Body of pancreas (tissue), 4 donors: ENCODE data around the gene EYS. TPM values are rescaled to one million over a fixed set of nuclear protein-coding genes. Genes with fewer than 3 reads are reported as not detected.
"Not testable (repeated sequence)": the region's sequence is repeated elsewhere in the genome, so short reads cannot be mapped to it uniquely, and the experiment has no call there.

Experiments used
- ATAC-seq: fragments of 150-250 bp; one replicate; pipeline ENCODE4 v1.9.1; 2016
- DNase-seq, 4 donors: peaks; one replicate each; pipeline ENCODE4 v3.0.0-alpha.2; 2019
- H3K27ac ChIP-seq, 4 donors: fragments of 200-600 bp; sonication (generic); 1 replicate in 3 of 4; 2 replicates in 1 of 4; pipeline versions ENCODE4 v1.5.1 to v1.6.1; 2016 to 2019; ENCODE audit warnings: mild to moderate bottlenecking in 1 of 4, mixed read lengths in 1 of 4, moderate library complexity in 1 of 4
- H3K27me3 ChIP-seq, 2 donors: fragments of 200-600 bp; sonication (generic); one replicate each; pipeline ENCODE4 v1.6.0; 2016; ENCODE audit warnings: mild to moderate bottlenecking in 1 of 2
- H3K36me3 ChIP-seq, 2 donors: fragments of 200-600 bp; sonication (generic); replicated peaks in 1 of 2; 2 replicates each; pipeline ENCODE4 v1.5.1; 2016; ENCODE audit warnings: low read depth in 2 of 2; ENCODE audit not compliant: insufficient read depth in 1 of 2
- H3K4me1 ChIP-seq: fragments of 200-600 bp; sonication (generic); one replicate; pipeline ENCODE4 v1.6.0; 2016
- H3K4me3 ChIP-seq, 2 donors: fragments of 200-600 bp; sonication (generic); 1 replicate in 1 of 2; 2 replicates in 1 of 2; pipeline ENCODE4 v1.5.1; 2016 to 2019
- H3K9me3 ChIP-seq, 3 donors: fragments of 200-600 bp; sonication (generic); 1 replicate in 2 of 3; 2 replicates in 1 of 3; pipeline ENCODE4 v1.5.1; 2016
- POLR2A ChIP-seq, 3 donors: fragments of 450-650 bp; IDR thresholded peaks; one replicate each; pipeline ENCODE4 v1.6.1; 2016; ENCODE audit warnings: antibody characterized with exemption in 3 of 3, mild to moderate bottlenecking in 2 of 3
- WGBS, 2 donors: methylation state at CpG; one replicate each; pipeline ENCODE4 v1.1.5; 2017; 5-methylcytosine and 5-hydroxymethylcytosine counted together
- intact Hi-C: fragments of 100-400 bp; cut with DNase I; formaldehyde crosslinking; loops from one replicate; pipeline ENCODE4 v1.15.1; 2023
- total RNA-seq, 2 donors: library from RNA; depleted of rRNA; stranded (reverse); fragments of >200 nt; gene quantifications; one replicate each; pipeline ENCODE4 v1.1.0, GENCODE V29; 2016
- TF ChIP-seq, protein P1 (sequence below), 7 experiments: fragments of 450-650 bp in 4 of 7; fragments of 200-600 bp in 3 of 7; sonication (generic) in 3 of 7; IDR thresholded peaks; one replicate each; pipeline ENCODE4 v1.5.1; 2016 to 2019; ENCODE audit warnings: antibody characterized with exemption in 7 of 7

Gene EYS
- total RNA-seq, 2 donors from 2014 or later = 0.26 TPM; not detected in 1

DNA sequence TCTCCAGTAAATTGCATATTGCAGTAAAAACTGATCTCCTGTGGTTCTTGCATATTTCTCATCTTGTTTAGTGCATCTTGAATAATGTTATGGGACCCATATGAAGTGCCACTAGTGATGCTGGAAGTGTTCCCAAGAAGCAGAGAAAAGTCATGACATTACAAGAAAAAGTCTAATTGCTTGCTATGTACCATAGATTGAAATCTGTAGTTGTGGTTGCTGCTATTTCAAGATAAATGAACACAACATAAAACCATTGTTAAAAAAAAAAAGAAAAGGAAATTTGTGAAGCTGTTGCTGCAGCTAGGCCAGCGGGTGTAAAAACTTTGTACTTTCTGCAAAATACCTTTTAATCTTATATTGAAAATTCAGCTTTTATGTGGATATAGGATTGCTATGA is 1767.0 kb downstream of the EYS start:
- Histone ChIP-seq H3K9me3 (no peaks in the 10 kb centered on the region), H3K4me3 (no peak overlapping the region), H3K27me3 (no peaks in the 10 kb centered on the region), H3K27ac (no peak overlapping the region), H3K4me1 (no peaks in the 10 kb centered on the region), H3K36me3 (no peaks in the 10 kb centered on the region)
- intact Hi-C loops = no loop called here
- no peak for ATAC-seq
- 86 to 89% methylated on average over 1 of the region's 1 CpG for WGBS, 2 donors
- no peak for TF ChIP-seq POLR2A (IDR thresholded peaks at IDR 0.05)
- TF ChIP-seq, protein P1, sequence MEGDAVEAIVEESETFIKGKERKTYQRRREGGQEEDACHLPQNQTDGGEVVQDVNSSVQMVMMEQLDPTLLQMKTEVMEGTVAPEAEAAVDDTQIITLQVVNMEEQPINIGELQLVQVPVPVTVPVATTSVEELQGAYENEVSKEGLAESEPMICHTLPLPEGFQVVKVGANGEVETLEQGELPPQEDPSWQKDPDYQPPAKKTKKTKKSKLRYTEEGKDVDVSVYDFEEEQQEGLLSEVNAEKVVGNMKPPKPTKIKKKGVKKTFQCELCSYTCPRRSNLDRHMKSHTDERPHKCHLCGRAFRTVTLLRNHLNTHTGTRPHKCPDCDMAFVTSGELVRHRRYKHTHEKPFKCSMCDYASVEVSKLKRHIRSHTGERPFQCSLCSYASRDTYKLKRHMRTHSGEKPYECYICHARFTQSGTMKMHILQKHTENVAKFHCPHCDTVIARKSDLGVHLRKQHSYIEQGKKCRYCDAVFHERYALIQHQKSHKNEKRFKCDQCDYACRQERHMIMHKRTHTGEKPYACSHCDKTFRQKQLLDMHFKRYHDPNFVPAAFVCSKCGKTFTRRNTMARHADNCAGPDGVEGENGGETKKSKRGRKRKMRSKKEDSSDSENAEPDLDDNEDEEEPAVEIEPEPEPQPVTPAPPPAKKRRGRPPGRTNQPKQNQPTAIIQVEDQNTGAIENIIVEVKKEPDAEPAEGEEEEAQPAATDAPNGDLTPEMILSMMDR (IDR thresholded peaks at IDR 0.05) = no peak
- DNase-seq = no peak

DNA sequence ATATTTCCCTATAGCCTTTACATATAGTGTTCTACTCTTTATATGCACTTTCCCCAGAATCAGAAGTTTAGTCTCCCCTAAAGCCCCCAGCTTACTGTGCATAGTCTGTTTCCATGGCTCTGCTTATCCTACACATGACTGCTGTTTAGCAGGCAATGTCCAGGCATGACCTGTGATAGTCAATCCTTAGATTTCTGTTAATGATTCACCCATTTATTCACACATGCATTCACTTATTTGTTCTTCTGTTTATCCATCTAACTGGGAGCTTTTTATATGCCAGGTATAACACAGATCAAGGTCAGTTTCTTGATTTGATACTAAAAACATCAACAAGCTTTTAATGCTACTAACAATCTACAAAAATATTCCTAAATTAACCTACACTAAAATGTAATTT is 1770.6 kb downstream of the EYS start:
- Histone ChIP-seq H3K4me1 (no peaks in the 10 kb centered on the region), H3K27ac (no peak overlapping the region), H3K27me3 (no peaks in the 10 kb centered on the region), H3K36me3 (no peaks in the 10 kb centered on the region), H3K9me3 (no peaks in the 10 kb centered on the region), H3K4me3 (no peak overlapping the region)
- DNase-seq = no peak
- ATAC-seq = no peak
- intact Hi-C loops = no loop called here
- TF ChIP-seq, protein P1 (IDR thresholded peaks at IDR 0.05) = no peak
- no peak for TF ChIP-seq POLR2A (IDR thresholded peaks at IDR 0.05)

DNA sequence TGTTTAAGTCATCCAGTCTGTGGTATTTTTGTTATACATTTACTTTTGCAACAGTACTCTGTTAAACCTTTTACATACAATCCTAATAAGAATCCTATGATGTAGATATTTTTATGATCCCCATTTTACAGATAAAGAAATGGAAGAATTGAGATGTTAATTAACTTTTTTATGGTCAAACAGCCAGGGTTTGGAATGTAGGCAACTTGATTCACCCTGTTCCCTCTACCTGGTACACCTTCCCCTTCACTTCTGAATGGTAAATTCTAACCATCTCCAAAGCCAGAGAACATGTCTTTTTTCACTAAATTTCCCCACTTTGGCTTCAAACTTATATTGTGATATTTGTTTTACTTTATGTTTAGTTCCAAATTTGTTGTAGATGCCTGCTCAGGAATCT is 1771.3 kb downstream of the EYS start:
- intact Hi-C loops = no loop called here
- no peaks in the 10 kb centered on the region for H3K27me3 ChIP-seq
- no peak for ATAC-seq

DNA sequence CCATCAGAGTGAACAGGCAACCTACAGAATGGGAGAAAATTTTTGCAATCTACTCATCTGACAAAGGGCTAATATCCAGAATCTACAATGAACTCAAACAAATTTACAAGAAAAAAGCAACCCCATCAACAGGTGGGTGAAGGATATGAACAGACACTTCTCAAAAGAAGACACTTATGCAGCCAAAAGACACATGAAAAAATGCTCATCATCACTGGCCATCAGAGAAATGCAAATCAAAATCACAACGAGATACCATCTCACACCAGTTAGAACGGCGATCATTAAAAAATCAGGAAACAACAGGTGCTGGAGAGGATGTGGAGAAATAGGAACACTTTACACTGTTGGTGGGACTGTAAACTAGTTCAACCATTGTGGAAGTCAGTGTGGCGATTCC is 1773.1 kb downstream of the EYS start:
- intact Hi-C loops, H3K36me3 ChIP-seq, ATAC-seq: not testable (repeated sequence)

More for the DNA sequence above, 1771.3 kb downstream of the EYS start:
- no peak overlapping the region for H3K27ac ChIP-seq
- H3K4me3 ChIP-seq = no peak overlapping the region
- no peak for DNase-seq
- H3K9me3 ChIP-seq = no peaks in the 10 kb centered on the region
- no peaks in the 10 kb centered on the region for H3K36me3 ChIP-seq
- no peaks in the 10 kb centered on the region for H3K4me1 ChIP-seq
- TF ChIP-seq, protein P1 (IDR thresholded peaks at IDR 0.05) = no peak
- no peak for TF ChIP-seq POLR2A (IDR thresholded peaks at IDR 0.05)

DNA sequence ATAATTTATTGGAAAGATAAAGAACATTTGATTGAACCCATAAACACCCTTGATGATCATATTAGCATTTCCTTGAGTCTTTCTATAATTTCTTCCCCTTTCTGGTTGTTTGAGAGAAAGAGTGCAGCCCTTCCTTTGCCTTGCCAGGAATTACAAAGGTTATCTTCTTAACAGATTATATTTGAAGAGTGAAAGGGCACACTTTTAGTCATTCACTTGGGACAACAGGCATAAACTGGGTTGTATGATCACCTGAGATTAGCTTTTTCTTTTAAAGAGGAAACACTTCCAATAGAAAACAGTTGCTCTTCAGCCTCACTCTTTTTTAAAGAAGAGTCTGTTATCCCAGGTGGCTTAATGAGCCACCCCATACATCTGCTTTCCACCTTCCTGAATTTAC is 1776.2 kb downstream of the EYS start:
- H3K4me3 ChIP-seq = no peak overlapping the region
- H3K27ac ChIP-seq = no peak overlapping the region
- TF ChIP-seq, protein P1 (IDR thresholded peaks at IDR 0.05) = no peak
- TF ChIP-seq POLR2A (IDR thresholded peaks at IDR 0.05) = no peak
- no peaks in the 10 kb centered on the region for H3K9me3 ChIP-seq
- DNase-seq (no peak), ATAC-seq (no peak)
- H3K36me3 ChIP-seq = no peaks in the 10 kb centered on the region
- peaks cover 6% of the 10 kb centered on the region for H3K4me1 ChIP-seq
- H3K27me3 ChIP-seq = no peaks in the 10 kb centered on the region
- intact Hi-C loops = no loop called here

More for the DNA sequence above, 1773.1 kb downstream of the EYS start:
- not testable (repeated sequence) for H3K9me3 ChIP-seq, H3K4me3 ChIP-seq, H3K27me3 ChIP-seq, H3K4me1 ChIP-seq, DNase-seq, H3K27ac ChIP-seq
- 87 to 94% methylated on average over 3 to 4 of the region's 4 CpGs for WGBS, 2 donors
